Smooth muscle cell of the brain vasculature (primary cell): ENCODE data around the gene NFS1.
"Not testable (repeated sequence)": the region's sequence is repeated elsewhere in the genome, so short reads cannot be mapped to it uniquely, and the experiment has no call there.

Source experiments
- DNase-seq: peaks from one replicate; pipeline ENCODE4 v3.0.0-alpha.2; 2012; ENCODE audit warnings: low read depth, low spot score

Gene NFS1

GRCh38 chr20:35699127-35699956 lies at the start of gene NFS1, which contains the start of gene ROMO1:
NFS1 (minus strand) TSS chr20:35699352; CDS start chr20:35699288, 64 bp downstream.
ROMO1 (plus strand) TSS chr20:35699405; CDS start chr20:35699633, 228 bp downstream.
- peak; percentile 50 for DNase-seq

GRCh38 chr20:35744492-35744841 lies 45.3 kb upstream of the NFS1 start:
- not testable (repeated sequence) for DNase-seq

DNA sequence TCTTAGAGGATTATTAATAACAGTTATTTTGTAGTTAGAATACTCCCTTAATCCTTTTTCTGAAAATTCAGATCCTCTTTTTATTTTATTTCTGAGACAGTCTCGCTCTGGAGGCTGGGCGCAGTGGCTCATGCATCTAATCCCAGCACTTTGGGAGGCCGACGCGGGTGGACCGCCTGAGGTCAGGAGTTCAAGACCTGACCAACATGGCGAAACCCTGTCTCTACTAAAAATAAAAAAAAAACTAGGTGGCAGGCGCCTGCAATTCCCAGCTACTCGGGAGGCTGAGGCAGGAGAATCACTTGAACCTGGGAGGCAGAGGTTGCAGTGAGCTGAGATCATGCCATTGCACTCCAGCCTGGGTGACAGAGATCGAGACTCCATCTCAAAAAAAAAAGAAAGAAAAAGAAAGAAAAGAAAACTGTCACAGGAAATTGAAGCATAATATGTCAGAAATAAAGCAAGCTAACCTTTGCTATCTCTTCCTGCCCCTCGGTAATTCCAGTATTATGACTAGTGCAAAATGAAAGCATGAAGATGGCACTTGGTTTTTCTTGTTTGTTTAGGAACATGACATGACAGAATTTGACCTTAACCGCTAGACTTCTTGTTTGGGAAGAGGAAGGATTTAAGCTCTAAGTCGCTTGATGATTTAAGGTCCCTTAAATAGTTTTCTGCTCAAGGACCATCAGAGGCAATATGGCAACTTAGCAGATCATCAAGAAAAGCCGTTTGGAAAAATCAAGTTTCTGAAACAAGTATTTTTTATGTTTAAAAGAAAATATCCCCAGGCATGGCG lies 44.7 kb upstream of the NFS1 start:
- DNase-seq = no peak

DNA sequence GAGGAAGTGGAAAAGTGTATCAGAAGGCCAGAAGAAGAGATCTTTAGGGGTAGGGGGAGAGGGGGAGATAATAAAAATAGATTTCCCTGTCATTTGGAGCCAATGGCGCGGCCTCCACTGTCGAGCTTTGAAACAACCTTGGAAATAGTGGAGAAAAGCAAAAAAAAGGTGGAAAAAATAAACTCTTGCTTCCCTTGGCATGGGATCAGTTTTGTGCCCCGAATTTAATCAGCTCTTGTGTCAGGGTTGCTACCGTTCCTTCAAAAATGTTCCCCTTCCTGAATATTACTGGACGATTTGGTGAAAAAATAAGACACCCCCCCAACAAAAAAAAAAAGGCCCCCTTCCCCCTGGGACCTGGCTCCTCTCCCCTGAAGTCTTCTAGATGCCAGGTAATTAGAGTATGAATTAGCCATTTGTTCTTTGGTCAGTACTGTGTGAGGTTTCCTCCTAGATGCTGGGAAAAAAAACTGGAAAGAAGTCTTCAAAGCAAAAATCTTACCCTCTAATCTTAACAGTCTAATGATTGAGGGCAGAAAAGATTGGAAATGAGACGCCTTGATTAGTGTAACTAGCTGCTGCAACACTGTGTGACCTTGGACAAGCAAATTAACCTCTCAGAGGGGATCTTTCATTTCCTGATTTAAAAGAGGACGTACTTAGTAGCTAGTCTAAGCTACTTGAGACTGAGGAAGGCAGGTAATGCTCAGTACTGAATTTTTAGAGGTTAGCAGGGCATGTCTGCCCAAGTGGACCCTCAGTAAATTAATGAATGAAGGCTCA lies 43.8 kb upstream of the NFS1 start:
- no peak for DNase-seq

- DNase-seq = peak; percentile 100
Observed at GRCh38 chr20:35741892-35742740, 43.0 kb upstream of the NFS1 start, which contains the start of gene RBM39. RBM39 (minus strand) TSS chr20:35742260; CDS start chr20:35740874, 1,386 bp downstream.

- DNase-seq = no peak
Observed at GRCh38 chr20:35739294-35740163, 40.4 kb upstream of the NFS1 start.

DNA sequence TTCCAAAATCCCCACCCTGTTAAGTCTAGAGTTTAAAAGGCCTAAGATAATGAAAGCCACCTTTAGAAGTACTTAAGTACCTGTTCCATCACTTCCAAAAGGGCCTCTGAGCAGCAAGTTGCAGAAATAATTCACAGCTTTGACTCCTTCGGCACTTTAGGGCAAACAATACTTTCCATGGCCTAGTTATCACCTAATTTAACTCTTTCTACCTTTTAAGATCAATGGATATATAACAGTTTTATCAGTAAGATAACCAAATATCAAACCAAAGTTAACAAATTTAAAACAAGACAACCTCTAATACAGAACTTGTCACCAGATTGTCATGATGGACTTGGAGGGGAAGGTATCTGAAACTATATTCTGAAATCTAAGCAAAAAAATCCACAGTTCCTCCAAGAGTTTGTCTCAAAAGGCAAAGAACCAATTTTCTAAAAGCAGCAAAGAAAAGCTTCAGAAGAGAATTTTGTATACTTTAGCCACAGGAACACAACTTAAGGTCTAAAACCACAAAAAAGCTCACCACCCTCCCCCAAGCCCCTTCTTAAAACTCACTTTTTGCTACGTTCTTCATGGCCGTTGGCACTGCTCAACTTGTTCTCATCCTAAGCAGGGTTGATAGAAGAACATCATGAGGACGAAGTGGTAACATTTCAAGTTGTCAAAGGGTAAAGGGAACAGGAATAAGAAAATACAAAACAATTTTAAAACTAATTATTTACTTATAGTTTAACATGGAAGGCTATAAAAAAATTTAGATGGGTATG lies 39.4 kb upstream of the NFS1 start:
- no peak for DNase-seq

- no peak for DNase-seq
Observed at GRCh38 chr20:35737865-35738333, 38.7 kb upstream of the NFS1 start.

DNA sequence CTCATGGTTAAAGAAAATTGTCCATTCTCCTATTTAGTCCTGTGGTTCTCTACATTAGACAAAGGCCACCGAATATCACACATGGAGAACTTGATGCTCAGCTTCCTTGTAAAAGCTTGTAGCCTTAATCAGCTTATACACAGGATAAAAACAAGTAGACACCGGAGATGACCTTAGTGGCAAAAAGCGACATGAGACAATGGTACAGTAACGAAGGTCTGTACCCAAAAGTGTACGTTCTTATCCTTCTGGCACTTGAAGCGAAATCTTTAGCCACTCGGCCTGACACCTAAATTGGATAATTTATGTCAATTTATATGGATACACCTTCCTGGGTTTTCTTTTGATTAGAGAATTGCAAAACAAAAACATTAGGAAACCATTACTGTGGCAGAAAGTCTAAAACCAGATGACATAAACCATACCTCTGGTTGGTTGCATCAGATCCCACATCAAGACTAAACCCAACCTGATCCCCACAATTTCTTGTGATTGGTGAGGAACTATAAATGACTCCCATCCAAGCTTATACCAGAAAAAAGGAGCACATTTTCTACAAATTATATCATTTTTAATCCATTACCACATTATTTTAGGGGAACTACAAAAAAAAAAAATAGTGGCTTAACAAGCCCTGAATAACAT lies 36.8 kb upstream of the NFS1 start:
- no peak for DNase-seq

GRCh38 chr20:35734777-35735649 lies 35.9 kb upstream of the NFS1 start:
- DNase-seq = no peak

DNA sequence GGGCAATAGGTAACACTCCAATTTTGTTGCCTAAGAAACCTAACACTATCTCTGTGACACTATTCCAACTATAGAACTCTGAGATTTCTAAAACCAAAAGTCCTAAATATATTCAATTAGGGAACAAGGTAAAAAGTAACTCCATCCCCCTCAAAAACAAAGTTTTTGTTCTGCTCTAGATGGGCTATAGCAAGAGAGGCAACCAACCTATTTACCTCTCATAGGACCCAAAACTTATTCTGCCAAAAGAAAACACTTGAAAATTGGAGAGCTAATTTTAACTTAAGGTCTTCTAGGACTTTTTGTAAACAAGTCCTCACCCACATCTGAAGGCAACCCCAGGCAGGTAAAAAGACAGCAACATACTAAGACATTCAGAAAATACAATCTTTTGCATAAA lies 35.2 kb upstream of the NFS1 start:
- DNase-seq = no peak

DNA sequence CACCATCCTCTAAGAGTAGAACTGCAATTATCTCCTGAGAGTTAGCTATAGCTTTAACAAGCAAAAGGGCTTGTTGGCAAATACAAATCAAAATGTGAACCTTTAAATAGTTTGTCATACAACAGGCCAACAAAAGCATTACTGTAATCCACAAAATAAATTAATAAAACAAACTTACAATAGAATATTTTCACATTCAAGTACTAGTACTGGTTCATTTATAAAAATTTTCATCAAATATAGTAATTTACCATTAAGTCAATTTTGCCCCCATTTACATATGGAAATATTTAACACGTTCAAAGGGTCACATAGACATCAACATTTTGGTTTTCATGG lies 33.5 kb upstream of the NFS1 start:
- DNase-seq = no peak

- DNase-seq = no peak
Observed at GRCh38 chr20:35731862-35732643, 32.9 kb upstream of the NFS1 start.

DNA sequence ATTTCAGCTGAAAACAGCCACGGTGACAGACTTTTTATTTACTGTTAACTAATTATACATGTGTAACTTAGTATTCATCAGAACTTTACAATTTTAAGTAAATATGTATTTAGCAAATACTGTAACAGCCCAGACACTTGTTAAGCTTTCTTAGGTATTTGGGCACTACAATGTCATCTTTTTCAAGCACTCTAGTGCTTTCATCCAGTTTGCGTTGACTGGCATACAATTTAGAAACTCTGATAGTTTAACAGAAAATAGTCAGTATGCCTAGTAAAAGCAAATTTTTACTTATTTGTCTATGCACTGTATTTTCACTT lies 32.3 kb upstream of the NFS1 start:
- no peak for DNase-seq

- DNase-seq = no peak
Observed at GRCh38 chr20:35730583-35731468, 31.7 kb upstream of the NFS1 start.
